ENCODE data around the gene BMS1.
"Not testable (repeated sequence)": the region's sequence is repeated elsewhere in the genome, so short reads cannot be mapped to it uniquely, and the experiment has no call there.

The BMS1 gene

DNA sequence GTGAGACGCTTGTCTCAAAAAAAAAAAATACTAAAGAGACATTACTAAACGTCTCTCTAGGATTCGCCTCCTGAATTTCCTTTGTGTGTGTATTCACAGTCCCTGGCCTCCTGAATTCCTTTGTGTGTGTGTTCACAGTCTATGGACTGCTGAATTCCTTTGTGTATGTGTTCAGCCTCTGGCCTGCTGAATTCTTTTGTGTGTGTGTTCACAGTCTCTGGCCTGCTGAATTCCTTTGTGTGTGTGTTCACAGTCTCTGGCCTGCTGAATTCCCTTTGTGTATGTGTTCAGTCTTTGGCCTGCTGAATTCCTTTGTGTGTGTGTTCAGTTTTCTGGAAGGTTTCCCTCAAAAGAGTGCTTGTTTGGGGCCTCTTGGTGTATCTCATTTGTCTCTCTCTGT lies 8.2 kb downstream of the BMS1 start:
- no peak for DNase-seq

GRCh38 chr10:42795701-42796100 lies 13.1 kb downstream of the BMS1 start:
- DNase-seq: no peak

DNA sequence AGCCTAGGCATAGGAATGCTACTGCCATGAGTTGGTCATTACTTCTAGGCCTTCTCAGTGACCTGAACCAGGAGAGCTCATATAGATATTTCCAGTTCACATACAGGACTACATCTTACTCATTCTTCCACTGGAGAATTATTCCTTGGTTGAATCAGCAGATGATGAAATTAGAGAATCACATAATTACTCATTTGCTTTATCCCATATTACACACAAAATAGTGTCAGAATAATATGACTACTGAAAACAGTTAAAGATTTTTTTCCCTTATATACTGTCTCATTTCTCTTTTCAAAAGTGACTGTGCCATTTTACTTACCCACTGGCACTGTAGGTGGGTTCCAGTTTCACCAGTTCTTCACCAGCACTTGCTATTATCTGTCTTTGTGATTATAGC lies 18.5 kb downstream of the BMS1 start:
- no peak for DNase-seq

GRCh38 chr10:42802876-42803275 lies 20.3 kb downstream of the BMS1 start:
- no peak for DNase-seq

GRCh38 chr10:42809676-42810075 lies 27.1 kb downstream of the BMS1 start:
- DNase-seq: no peak

GRCh38 chr10:42812028-42812427 lies 29.4 kb downstream of the BMS1 start:
- DNase-seq: no peak

GRCh38 chr10:42813989-42814687 lies 31.5 kb downstream of the BMS1 start:
- DNase-seq: not testable (repeated sequence)

GRCh38 chr10:42816334-42816733 lies 33.7 kb downstream of the BMS1 start:
- not testable (repeated sequence) for DNase-seq

DNA sequence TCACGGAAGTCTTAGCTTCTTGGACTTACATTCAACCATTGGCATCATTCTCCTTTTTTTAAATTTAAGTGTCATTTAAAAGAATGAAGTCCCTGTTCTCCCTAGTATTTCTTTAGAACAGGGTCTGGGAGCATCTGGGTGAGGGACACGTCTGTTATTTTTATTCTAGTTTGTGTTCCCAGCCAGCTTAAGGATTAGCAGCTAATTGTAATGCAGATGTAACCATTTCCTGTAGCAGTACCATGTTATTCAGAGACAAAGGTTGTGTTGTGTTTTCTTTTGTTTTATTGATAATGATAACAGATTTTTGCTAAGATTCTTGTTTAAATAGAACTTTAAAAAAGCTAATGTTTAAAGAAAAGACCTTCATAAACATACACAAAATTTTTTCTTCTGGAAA lies 34.3 kb downstream of the BMS1 start:
- no peak for DNase-seq

GRCh38 chr10:42817417-42817816 lies 34.8 kb downstream of the BMS1 start:
- DNase-seq: not testable (repeated sequence)

GRCh38 chr10:42826759-42827158 lies 44.2 kb downstream of the BMS1 start:
- DNase-seq: not testable (repeated sequence)

DNA sequence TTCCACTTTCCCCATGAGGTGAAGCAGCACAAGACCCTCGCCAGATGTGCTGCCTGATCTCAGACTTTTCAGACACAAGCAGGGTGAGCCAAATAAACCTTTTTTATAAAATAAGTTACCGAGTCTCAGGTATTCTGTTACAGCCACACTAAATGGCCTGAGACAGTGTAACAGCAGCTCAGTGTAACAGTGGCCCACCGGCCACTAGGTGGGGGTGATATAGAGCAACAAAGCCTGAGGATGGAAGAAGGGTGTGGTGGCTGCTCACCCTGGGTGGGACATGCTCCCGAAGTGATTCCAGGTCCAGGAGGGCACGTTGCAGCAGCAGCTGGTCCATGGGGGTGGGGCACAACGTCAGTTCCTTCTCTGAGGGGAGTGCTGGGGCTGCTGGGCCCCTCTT lies 44.6 kb downstream of the BMS1 start:
- peak in 1 of 2 experiments; percentile 3 for DNase-seq

DNA sequence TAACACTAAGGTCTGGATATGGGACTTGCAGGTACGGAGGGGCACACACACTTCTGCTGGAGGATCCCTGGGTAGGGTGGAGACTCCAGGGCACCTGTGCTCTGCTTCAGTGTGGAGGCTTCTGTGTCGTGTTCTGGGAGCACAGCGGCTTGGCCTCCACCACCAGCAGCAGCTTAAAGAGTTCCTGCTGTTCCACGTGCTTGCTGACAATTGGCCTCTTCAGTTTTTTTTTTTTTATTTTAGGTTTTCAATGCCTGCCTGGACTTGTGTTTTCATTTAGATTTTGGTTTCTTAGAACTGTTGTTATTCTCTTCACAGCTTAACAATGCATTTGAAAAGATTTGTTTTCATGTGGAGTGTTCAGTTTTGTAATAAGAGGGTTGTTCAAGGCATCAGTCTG lies 45.8 kb downstream of the BMS1 start:
- DNase-seq: not testable (repeated sequence)

- no peak for DNase-seq
Measured at GRCh38 chr10:42830237-42830636, 47.6 kb downstream of the BMS1 start.

DNA sequence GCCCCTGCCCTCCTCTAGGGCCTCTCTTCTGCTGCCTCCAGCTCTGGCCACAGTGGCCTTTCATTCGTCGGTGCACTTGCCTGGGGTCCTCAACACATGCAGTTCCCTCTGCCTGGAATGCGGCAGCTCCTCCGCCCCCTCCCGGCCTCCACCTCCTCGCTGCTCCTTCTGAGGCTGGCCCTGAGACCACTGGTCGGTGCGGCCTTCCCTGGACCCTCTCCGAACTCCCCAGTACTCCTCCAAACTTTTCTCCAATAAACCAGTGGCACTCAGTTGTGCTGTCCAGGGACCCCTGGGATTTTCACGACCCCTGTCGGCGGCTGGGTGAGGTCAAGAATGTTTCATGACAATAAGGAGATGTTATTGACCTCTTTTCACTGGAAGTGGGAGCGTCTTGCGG lies 53.5 kb downstream of the BMS1 start:
- no peak for DNase-seq

DNA sequence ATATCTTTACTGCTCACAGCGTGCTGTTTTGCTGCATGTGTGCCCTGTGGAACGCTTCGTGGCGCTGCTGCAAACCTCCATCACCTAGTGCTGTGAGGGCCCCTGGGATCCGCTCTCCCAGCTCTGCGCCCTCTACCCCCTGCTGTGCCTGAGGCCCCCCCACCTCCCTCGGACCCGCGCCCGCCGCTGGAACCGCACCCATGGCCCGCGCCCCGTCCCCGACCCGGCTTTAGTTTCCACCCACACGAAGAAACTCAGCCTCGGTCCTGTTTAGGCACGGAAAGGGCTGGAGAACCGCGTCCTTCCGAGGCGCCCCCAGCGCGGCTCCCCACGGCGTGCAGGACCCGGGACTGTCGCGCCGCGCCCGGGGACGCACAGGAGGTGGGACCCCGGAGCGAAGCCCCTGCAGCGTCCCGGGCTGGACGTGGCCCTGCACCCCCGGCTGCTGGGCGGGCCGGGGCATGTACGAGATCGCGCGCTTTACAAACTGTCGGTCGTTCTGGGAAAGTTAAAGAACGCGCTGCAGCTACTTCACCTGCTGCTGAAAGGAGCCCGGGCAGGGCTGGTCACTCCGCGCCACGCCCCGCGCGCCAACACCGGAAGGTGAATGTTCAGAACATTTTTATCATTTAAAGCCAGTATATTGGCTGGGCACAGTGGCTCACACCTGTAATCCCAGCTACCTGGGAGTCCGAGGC lies 54.3 kb downstream of the BMS1 start:
- no peak for DNase-seq

- DNase-seq: not testable (repeated sequence)
Measured at GRCh38 chr10:42844810-42845209, 62.2 kb downstream of the BMS1 start.

DNA sequence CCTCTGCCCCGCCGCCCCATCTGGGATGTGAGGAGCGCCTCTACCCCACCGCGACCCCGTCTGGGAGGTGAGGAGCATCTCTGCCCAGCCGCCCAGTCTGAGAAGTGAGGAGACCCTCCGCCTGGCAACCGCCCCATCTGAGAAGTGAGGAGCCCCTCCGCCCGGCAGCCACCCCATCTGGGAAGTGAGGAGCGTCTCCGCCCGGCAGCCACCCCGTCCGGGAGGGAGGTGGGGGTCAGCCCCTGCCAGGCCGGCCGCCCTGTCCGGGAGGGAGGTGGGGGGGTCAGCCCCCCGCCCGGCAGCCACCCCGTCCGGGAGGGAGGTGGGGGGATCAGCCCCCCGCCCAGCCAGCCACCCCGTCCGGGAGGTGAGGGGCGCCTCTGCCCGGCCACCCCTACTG lies 64.7 kb downstream of the BMS1 start:
- DNase-seq: not testable (repeated sequence)

DNA sequence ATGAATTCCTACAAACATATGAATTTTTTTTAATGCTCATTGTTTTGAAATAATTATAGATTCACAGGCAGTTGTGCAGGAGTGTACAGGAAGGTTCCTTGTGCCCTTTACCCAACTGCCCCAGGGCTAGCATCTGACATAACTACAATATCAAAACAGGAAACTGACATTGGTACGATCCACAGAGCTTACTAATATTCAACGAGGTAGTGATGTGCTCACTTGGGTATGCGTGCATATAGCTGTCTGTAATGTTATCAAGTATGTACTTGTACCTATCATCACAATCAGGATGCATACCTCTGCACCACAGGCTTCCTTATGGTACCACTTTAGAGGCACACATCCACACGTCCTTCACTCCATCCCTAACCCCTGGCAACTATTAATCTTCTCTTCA lies 68.3 kb downstream of the BMS1 start:
- DNase-seq: no peak

DNA sequence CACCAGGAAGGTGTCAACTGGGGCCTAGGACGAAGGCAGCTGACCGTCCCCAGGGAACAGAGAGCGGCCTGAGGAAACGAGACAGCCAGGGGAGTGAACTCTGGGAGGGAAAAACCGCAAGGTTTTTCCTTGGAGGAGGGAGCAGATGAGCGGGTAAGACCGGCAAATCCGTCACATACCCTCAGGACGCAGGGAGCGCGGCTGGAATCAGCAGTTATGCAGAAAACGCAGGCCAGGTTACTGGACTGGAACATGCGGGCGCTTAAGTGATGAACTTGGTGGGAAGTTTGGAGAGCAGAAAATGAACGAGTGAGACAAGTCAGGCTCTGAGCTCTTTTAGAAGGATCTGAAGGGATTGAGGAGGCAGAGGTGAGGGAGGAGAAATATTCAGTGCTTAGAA lies 76.7 kb downstream of the BMS1 start:
- DNase-seq: no peak

DNA sequence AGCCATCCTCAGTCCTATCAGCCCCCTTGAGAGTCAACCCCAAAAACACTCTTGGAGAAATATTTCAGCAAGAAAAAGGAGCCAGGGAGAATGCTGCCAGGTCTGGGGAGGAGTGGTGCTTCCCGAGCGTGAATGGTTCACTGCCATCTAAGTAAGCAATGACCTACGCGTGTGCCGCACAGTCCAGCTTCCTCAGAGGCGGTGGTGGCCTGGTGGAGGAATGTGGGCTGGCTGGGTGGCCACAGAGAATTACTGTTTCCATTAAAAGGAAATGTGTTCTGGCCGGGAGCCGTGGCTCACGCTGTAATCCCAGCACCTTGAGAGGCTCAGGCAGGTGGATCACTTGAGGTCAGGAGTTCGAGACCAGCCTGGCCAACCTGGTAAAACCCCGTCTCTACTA lies 77.4 kb downstream of the BMS1 start:
- not testable (repeated sequence) for DNase-seq

- DNase-seq: not testable (repeated sequence)
Measured at GRCh38 chr10:42862801-42863200, 80.2 kb downstream of the BMS1 start.

DNA sequence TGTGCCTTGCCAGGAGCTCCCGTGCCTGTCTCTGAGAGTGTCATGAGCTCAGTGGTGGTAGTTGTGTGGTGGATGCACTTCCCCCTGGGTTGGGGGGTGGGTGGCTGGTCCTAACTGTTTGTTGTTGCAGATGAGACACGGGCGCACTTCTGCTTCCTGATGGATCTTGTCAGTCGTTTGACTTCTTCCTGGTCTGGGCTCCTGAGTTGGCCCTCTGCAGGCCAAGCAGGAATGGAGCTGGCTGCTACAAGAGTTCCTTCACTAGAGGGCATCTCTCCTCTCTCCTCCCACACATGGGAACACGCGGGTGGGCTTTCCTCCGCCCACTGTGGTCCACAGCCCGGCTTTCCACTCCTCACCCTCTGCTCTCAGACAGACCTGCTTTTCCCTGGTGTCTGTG lies 82.0 kb downstream of the BMS1 start:
- peak; percentile 24 to 45 for DNase-seq

DNA sequence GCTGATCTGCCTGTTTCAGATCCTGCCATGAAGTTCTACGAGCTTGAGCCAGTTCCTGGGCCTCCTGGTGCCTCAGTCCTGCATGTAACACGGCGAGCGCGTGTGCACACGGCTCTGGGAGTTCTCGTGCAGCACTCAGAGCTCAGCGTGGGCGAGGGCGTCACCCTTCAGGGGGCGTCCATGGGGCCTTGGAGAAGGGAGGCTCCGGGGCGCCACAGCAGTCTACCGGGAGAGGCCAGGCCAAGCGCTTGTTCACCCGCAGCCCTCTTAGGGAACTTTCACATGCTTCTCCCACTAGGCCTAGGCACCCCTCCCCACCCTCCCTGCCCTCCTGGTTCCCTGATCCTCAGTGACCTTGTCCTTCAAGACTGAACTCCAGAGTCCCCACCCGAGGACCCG lies 83.1 kb downstream of the BMS1 start:
- DNase-seq: no peak

All from SHP77 (cell line).